Liver (tissue), 9 donors: ENCODE measurements around the gene SNX33. TPM values are rescaled to one million over a fixed set of nuclear protein-coding genes. Genes with fewer than 3 reads are reported as not detected.

Experiments used
- DNase-seq: peaks from one replicate; pipeline ENCODE4 v3.0.0-alpha.2; 2017; ENCODE audit warnings: low spot score
- H3K27ac ChIP-seq, 2 donors: one replicate each; pipeline ENCODE4 v1.7.0; 2013; ENCODE audit warnings: inconsistent platforms in 2 of 2, low read length in 2 of 2, control low read depth in 1 of 2, low read depth in 1 of 2, mild to moderate bottlenecking in 1 of 2
- H3K27me3 ChIP-seq, 4 donors: one replicate each; pipeline versions ENCODE4 v1.6.1 to v1.7.0; 2013; ENCODE audit warnings: low read length in 3 of 4, inconsistent platforms in 1 of 4, mild to moderate bottlenecking in 1 of 4, moderate library complexity in 1 of 4; ENCODE audit not compliant: control insufficient read depth in 4 of 4, insufficient read depth in 4 of 4
- H3K36me3 ChIP-seq, 4 donors: one replicate each; pipeline versions ENCODE4 v1.6.1 to v1.7.0; 2013; ENCODE audit warnings: low read length in 3 of 4, mild to moderate bottlenecking in 3 of 4, low read depth in 1 of 4, moderate library complexity in 1 of 4; ENCODE audit not compliant: control insufficient read depth in 4 of 4, insufficient read depth in 3 of 4
- H3K4me1 ChIP-seq, 4 donors: one replicate each; pipeline versions ENCODE4 v1.6.1 to v1.7.0; 2013; ENCODE audit warnings: low read length in 3 of 4, mild to moderate bottlenecking in 3 of 4, moderate library complexity in 1 of 4; ENCODE audit not compliant: control insufficient read depth in 4 of 4, insufficient read depth in 4 of 4
- H3K4me3 ChIP-seq, 3 donors: one replicate each; pipeline versions ENCODE4 v1.6.1 to v1.7.0; 2013; ENCODE audit warnings: low read length in 3 of 3, control low read depth in 1 of 3, low read depth in 1 of 3, mild to moderate bottlenecking in 1 of 3
- H3K9ac ChIP-seq, 2 donors: one replicate each; pipeline ENCODE4 v1.7.0; 2013; ENCODE audit warnings: low read length in 2 of 2, mild to moderate bottlenecking in 2 of 2, moderate library complexity in 2 of 2, control low read depth in 1 of 2, low read depth in 1 of 2
- H3K9me3 ChIP-seq, 4 donors: one replicate each; pipeline versions ENCODE4 v1.6.1 to v1.7.0; 2013; ENCODE audit warnings: low read length in 3 of 4; ENCODE audit not compliant: control insufficient read depth in 4 of 4
- ATF3 ChIP-seq: IDR thresholded peaks from 2 replicates; pipeline ENCODE4 v1.6.1; 2016; ENCODE audit warnings: antibody characterized with exemption
- CTCF ChIP-seq: fragments of 150-350 bp; IDR thresholded peaks from 2 replicates; pipeline ENCODE4 v1.5.1; 2017; ENCODE audit warnings: improper control_type of control experiment, low read depth, low read length; ENCODE audit not compliant: missing input control
- EGR1 ChIP-seq, 2 donors: IDR thresholded peaks; 2 replicates each; pipeline ENCODE4 v1.6.1; 2016 to 2018; ENCODE audit warnings: antibody characterized with exemption in 2 of 2, low read depth in 2 of 2
- GABPA ChIP-seq, 2 donors: IDR thresholded peaks in 1 of 2; conservative IDR thresholded peaks in 1 of 2; 2 replicates each; pipeline ENCODE4 v1.6.1; 2016; ENCODE audit warnings: antibody characterized with exemption in 2 of 2, mild to moderate bottlenecking in 1 of 2, moderate library complexity in 1 of 2
- HNF4A ChIP-seq, 2 donors: conservative IDR thresholded peaks; 2 replicates each; pipeline ENCODE4 v1.6.1; 2016; ENCODE audit warnings: antibody characterized with exemption in 2 of 2, mild to moderate bottlenecking in 2 of 2
- HNF4G ChIP-seq: IDR thresholded peaks from 2 replicates; pipeline ENCODE4 v1.6.1; 2016; ENCODE audit warnings: antibody characterized with exemption
- JUND ChIP-seq, 2 donors: IDR thresholded peaks; 2 replicates each; pipeline ENCODE4 v1.6.1; 2016; ENCODE audit warnings: antibody characterized with exemption in 2 of 2
- MAX ChIP-seq: IDR thresholded peaks from 2 replicates; pipeline ENCODE4 v1.6.1; 2016; ENCODE audit warnings: antibody characterized with exemption
- NR2F2 ChIP-seq: IDR thresholded peaks from 2 replicates; pipeline ENCODE4 v1.6.1; 2016; ENCODE audit warnings: antibody characterized with exemption
- REST ChIP-seq: IDR thresholded peaks from 2 replicates; pipeline ENCODE4 v1.6.1; 2016; ENCODE audit warnings: antibody characterized with exemption, mild to moderate bottlenecking
- RXRA ChIP-seq, 2 donors: IDR thresholded peaks; 2 replicates each; pipeline ENCODE4 v1.6.1; 2017 to 2018; ENCODE audit warnings: antibody characterized with exemption in 2 of 2, mild to moderate bottlenecking in 1 of 2
- SP1 ChIP-seq: IDR thresholded peaks from 2 replicates; pipeline ENCODE4 v1.6.1; 2018; ENCODE audit warnings: antibody characterized with exemption, mild to moderate bottlenecking
- YY1 ChIP-seq: IDR thresholded peaks from 2 replicates; pipeline ENCODE4 v1.6.1; 2016; ENCODE audit warnings: antibody characterized with exemption, mild to moderate bottlenecking
- ZBTB33 ChIP-seq: IDR thresholded peaks from 2 replicates; pipeline ENCODE4 v1.6.1; 2016; ENCODE audit warnings: antibody characterized with exemption
- WGBS: extraction: QIAGEN DNeasy Blood & Tissue Kit; methylation state at CpG from one replicate; pipeline ENCODE4 v1.1.7; 2013; 5-methylcytosine and 5-hydroxymethylcytosine counted together
- polyA plus RNA-seq, 2 donors: library from polyadenylated mRNA; stranded (reverse) in 1 of 2; unstranded in 1 of 2; fragments of 200-250 nt in 1 of 2; fragments of >200 nt in 1 of 2; fragmentation: Nextera tagmentation in 1 of 2; extraction: Ambion mirVana in 1 of 2; gene quantifications; one replicate each; pipeline versions ENCODE4 v1.2.1 to v1.2.3, GENCODE V29; 2013 to 2015
- total RNA-seq, 2 donors: library from RNA; depleted of rRNA; stranded (reverse); fragments of >200 nt; gene quantifications; one replicate each; pipeline ENCODE4 v1.2.3, GENCODE V29; 2014
- donor health status: healthy.
- donor health status: healthy.
- donor health status: healthy.
- donor health status: healthy.
- donor health status: healthy.

Gene SNX33
- total and polyA plus RNA-seq, 4 donors: 7.1 to 10.8 (median 9.1) TPM

GRCh38 chr15:75669879-75670212 lies 22.1 kb downstream of the SNX33 start (continued):
- TF ChIP-seq YY1: no peak
- no peak for TF ChIP-seq HNF4A (conservative IDR thresholded peaks at IDR 0.05)
- TF ChIP-seq EGR1 (IDR thresholded peaks at IDR 0.05; ENCODE audit: low read depth in 2 of 2): no peak
- TF ChIP-seq HNF4G: no peak
- no peak for TF ChIP-seq JUND (IDR thresholded peaks at IDR 0.05)
- TF ChIP-seq CTCF: no peak

GRCh38 chr15:75671730-75672602 lies 24.3 kb downstream of the SNX33 start:
- Histone ChIP-seq H3K27me3 (no peaks in the 10 kb centered on the region), H3K4me3 (no peak overlapping the region), H3K4me1 (peaks cover 0 to 2% (median under 1%) of the 10 kb centered on the region in 4 donors), H3K36me3 (no peaks in the 10 kb centered on the region), H3K27ac (no peak overlapping the region), H3K9me3 (no peaks in the 10 kb centered on the region), H3K9ac (no peak overlapping the region)
- TF ChIP-seq MAX (no peak), NR2F2 (no peak), JUND (IDR thresholded peaks at IDR 0.05) (no peak), REST (no peak), ATF3 (no peak), HNF4G (no peak), YY1 (no peak), GABPA (IDR thresholded peaks at IDR 0.05 in 1 of 2, conservative IDR thresholded peaks at IDR 0.05 in 1 of 2) (no peak), SP1 (no peak), ZBTB33 (no peak), EGR1 (IDR thresholded peaks at IDR 0.05; ENCODE audit: low read depth in 2 of 2) (no peak), RXRA (IDR thresholded peaks at IDR 0.05) (no peak), CTCF (no peak)
- 84% methylated on average over 11 of the region's 11 CpGs for WGBS
- no peak for DNase-seq
